Gastroesophageal sphincter (tissue), 3 donors: ENCODE measurements around the gene FAM117A.

Experiments
- EP300 ChIP-seq: sonication (generic); formaldehyde crosslinking; IDR thresholded peaks from one replicate; pipeline ENCODE4 v1.6.1; 2017; ENCODE audit warnings: antibody characterized with exemption, mild to moderate bottlenecking
- POLR2A ChIP-seq, 2 donors: fragments of 450-650 bp; IDR thresholded peaks; one replicate each; pipeline ENCODE4 v1.6.1; 2017; ENCODE audit warnings: antibody characterized with exemption in 2 of 2, mild to moderate bottlenecking in 2 of 2, moderate library complexity in 1 of 2
- POLR2AphosphoS5 ChIP-seq: sonication (generic); formaldehyde crosslinking; IDR thresholded peaks from one replicate; pipeline ENCODE4 v1.6.1; 2017; ENCODE audit warnings: antibody characterized with exemption
- TF ChIP-seq, protein P1 (sequence below), 4 experiments: fragments of 200-600 bp in 2 of 4; fragments of 450-650 bp in 2 of 4; sonication (generic) in 1 of 4; IDR thresholded peaks; one replicate each; pipeline ENCODE4 v1.5.1; 2017 to 2019; ENCODE audit warnings: antibody characterized with exemption in 4 of 4, mild to moderate bottlenecking in 2 of 4, moderate library complexity in 2 of 4

DNA sequence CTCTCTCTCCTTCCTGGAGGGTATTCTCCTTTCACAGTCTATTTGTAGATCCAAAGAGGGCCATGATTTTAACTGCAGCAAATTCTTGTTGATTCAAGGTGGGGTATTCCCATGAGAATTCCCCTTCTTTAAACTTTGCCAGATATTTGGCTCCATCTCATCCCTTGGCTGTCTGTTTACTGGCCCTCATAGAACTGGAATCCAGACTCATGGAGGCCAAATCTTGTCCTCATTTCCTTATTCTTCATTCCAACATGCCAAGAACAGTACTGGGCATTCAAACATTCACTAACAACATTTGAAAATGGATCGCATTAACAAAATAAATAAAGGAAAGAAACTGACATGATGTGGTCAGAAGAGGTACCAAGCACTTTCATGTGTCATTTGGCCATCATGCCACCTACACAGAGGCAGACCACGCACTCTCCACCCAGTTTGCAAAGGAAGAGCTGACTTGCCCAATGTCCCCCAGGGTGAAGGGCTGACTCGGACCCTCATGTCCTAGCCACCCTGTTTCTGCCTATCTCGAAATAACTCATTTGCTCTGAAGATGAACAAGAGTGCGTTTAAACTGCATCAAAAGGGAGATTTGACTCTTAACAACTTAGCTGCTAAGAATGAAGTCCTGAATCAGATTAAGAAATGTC lies 33.0 kb downstream of the FAM117A start:
- TF ChIP-seq POLR2AphosphoS5 (peak; percentile 9), POLR2A (IDR thresholded peaks at IDR 0.05) (no peak), EP300 (no peak)
- TF ChIP-seq, protein P1, sequence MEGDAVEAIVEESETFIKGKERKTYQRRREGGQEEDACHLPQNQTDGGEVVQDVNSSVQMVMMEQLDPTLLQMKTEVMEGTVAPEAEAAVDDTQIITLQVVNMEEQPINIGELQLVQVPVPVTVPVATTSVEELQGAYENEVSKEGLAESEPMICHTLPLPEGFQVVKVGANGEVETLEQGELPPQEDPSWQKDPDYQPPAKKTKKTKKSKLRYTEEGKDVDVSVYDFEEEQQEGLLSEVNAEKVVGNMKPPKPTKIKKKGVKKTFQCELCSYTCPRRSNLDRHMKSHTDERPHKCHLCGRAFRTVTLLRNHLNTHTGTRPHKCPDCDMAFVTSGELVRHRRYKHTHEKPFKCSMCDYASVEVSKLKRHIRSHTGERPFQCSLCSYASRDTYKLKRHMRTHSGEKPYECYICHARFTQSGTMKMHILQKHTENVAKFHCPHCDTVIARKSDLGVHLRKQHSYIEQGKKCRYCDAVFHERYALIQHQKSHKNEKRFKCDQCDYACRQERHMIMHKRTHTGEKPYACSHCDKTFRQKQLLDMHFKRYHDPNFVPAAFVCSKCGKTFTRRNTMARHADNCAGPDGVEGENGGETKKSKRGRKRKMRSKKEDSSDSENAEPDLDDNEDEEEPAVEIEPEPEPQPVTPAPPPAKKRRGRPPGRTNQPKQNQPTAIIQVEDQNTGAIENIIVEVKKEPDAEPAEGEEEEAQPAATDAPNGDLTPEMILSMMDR (IDR thresholded peaks at IDR 0.05) = no peak
